Measurements from ENCODE around the gene TSPAN4. TPM values are rescaled to one million over a fixed set of nuclear protein-coding genes. Genes with fewer than 3 reads are reported as not detected.

TSPAN4 gene
- total RNA-seq, 4 donors from 2014 or later, result 14.4 to 34.8 (median 21.5) TPM

DNA sequence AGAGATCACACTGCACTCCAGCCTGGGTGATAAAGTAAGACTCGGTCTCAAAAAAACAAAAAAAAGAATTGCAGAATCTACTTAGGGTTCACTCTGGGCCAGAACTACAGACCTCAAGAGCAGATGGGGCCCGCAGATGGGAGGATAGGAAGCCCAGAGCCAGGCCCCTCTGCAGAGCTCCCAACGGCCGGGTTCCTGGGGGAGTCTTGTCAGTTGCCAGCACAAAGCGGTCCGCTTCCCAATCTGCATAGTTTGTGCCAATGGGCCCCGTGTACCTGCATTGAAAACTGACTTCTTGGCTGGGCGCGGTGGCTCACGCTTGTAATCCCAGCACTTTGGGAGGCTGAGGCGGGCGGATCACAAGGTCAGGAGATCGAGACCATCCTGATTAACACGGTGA, 69.6 kb downstream of the TSPAN4 start:
- ATAC-seq (no peak), DNase-seq (no peak)
- in situ Hi-C loops (cut with MboI; ENCODE audit: low sequenced_read_pairs in 4 of 4) (no loop called here), intact Hi-C loops (cut with DNase I; ENCODE audit: low total_unique reads) (loop anchor here (5.0 kb wide), 1 partner anchor 70 kb away; the partner anchor contains the start of genes POLR2L and TSPAN4)
- Histone ChIP-seq H3K4me3 (no peak overlapping the region), H3K27ac (peak overlapping the region in 1 of 4 donors; percentile 81), H3K36me3 (no peaks in the 10 kb centered on the region), H3K27me3 (no peaks in the 10 kb centered on the region), H3K4me1 (peaks cover 11 to 14% of the 10 kb centered on the region in 2 donors), H3K9me3 (no peaks in the 10 kb centered on the region)
- no peak for TF ChIP-seq POLR2A (IDR thresholded peaks at IDR 0.05)
- TF ChIP-seq, protein P1, sequence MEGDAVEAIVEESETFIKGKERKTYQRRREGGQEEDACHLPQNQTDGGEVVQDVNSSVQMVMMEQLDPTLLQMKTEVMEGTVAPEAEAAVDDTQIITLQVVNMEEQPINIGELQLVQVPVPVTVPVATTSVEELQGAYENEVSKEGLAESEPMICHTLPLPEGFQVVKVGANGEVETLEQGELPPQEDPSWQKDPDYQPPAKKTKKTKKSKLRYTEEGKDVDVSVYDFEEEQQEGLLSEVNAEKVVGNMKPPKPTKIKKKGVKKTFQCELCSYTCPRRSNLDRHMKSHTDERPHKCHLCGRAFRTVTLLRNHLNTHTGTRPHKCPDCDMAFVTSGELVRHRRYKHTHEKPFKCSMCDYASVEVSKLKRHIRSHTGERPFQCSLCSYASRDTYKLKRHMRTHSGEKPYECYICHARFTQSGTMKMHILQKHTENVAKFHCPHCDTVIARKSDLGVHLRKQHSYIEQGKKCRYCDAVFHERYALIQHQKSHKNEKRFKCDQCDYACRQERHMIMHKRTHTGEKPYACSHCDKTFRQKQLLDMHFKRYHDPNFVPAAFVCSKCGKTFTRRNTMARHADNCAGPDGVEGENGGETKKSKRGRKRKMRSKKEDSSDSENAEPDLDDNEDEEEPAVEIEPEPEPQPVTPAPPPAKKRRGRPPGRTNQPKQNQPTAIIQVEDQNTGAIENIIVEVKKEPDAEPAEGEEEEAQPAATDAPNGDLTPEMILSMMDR (IDR thresholded peaks at IDR 0.05 in 4 of 5, conservative IDR thresholded peaks at IDR 0.05 in 1 of 5), result no peak

DNA sequence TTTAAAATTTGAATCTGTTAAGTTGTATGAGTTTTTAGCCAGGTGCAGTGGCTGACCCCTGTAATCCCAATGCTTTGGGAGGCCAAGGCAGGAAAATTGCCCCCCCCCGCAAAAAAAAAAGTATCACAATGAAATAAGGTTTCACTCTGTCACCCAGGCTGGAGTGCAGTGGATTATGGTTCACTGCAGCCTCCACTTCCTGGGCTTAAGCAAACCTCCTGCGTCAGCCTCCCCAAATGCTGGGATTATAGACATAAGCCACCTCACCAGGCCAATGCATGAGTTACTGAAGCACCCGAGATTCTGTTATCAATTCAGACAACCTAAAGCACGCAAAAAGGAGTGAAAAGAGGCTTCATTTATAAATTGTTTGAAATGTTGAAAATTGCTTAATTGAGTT, 70.4 kb downstream of the TSPAN4 start:
- in situ Hi-C loops (cut with MboI; ENCODE audit: low sequenced_read_pairs in 4 of 4), result no loop called here
- peaks cover 11 to 14% of the 10 kb centered on the region in 2 donors for H3K4me1 ChIP-seq
- H3K27ac ChIP-seq, result no peak overlapping the region
- intact Hi-C loops (cut with DNase I; ENCODE audit: low total_unique reads), result loop anchor here (5.0 kb wide), 1 partner anchor 71 kb away; the partner anchor contains the start of genes POLR2L and TSPAN4
- H3K27me3 ChIP-seq, result no peaks in the 10 kb centered on the region
- DNase-seq (no peak), ATAC-seq (no peak)
- TF ChIP-seq POLR2A (IDR thresholded peaks at IDR 0.05), result no peak
- TF ChIP-seq, protein P1 (IDR thresholded peaks at IDR 0.05 in 4 of 5, conservative IDR thresholded peaks at IDR 0.05 in 1 of 5), result no peak
- no peaks in the 10 kb centered on the region for H3K9me3 ChIP-seq
- H3K4me3 ChIP-seq, result no peak overlapping the region
- H3K36me3 ChIP-seq, result no peaks in the 10 kb centered on the region

DNA sequence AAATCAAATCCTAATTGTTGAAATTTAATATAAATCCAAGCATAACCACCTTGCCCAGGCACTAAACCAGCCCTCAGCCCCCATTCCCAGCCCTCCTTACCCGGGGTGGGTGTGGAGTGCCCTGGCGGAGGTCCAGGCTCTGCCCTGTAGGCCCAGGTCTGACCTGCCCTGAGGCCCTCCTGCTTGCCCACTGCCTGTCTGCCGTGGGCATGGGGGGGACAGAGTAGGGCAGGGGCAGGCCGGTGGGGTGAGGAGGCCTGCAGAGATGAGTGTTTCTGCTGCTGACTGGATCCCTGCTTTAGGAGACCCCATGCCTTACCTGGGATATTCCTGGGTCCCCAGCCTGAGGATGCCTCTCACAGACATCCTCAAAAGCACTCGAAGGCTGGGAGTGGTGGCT, 71.6 kb downstream of the TSPAN4 start:
- H3K4me3 ChIP-seq, result no peak overlapping the region
- TF ChIP-seq POLR2A (IDR thresholded peaks at IDR 0.05), result no peak
- TF ChIP-seq, protein P1 (IDR thresholded peaks at IDR 0.05 in 4 of 5, conservative IDR thresholded peaks at IDR 0.05 in 1 of 5), result no peak
- peaks cover 11 to 14% of the 10 kb centered on the region in 2 donors for H3K4me1 ChIP-seq
- DNase-seq, result no peak
- no peaks in the 10 kb centered on the region for H3K9me3 ChIP-seq
- in situ Hi-C loops (cut with MboI; ENCODE audit: low sequenced_read_pairs in 4 of 4) (no loop called here), intact Hi-C loops (cut with DNase I; ENCODE audit: low total_unique reads) (loop anchor here (5.0 kb wide), 1 partner anchor 72 kb away; the partner anchor contains the start of genes POLR2L and TSPAN4)
- H3K36me3 ChIP-seq, result no peaks in the 10 kb centered on the region
- no peak overlapping the region for H3K27ac ChIP-seq
- ATAC-seq, result no peak
- H3K27me3 ChIP-seq, result no peaks in the 10 kb centered on the region

DNA sequence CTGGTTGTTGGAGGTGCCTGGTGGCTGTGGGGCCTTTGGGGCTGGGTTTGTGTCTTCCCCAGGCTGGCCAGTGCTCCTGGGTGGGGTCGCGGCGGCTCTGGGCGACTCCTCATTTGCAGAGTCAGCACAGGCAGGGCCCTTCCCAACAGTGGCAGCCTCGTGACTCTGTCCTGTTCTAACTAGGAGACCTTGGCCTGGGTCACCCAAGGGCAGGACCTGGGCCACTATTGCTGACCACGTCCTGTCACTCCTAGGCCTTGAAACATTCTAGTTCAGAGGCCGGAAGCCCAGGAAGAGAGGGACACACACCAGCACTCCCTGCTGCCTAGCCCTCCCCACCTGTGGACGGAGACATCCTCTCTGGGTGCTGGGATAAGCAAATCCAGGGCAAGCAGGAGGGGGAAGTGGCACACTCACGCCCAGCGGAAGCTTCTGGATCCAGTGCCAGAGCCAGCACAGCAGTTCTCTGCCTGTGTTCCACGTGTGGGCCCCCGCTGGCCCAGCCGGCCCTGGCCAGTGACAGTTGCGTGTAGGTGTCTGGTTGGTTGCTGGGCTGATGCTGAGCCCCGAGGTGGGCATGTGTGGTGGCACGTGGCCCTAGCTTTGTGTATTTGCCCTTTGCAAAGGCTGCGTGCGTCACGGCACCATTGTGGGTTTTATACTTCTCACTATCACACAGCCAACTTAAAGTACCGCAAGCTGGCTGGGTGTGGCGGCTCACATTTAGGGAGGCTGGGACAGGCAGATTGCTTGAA, 72.3 kb downstream of the TSPAN4 start:
- no peak for ATAC-seq
- Histone ChIP-seq H3K36me3 (no peaks in the 10 kb centered on the region), H3K27me3 (no peaks in the 10 kb centered on the region), H3K27ac (no peak overlapping the region), H3K4me1 (peaks cover 5 to 6% of the 10 kb centered on the region in 2 donors), H3K9me3 (no peaks in the 10 kb centered on the region), H3K4me3 (no peak overlapping the region)
- no peak for TF ChIP-seq POLR2A (IDR thresholded peaks at IDR 0.05)
- TF ChIP-seq, protein P1 (IDR thresholded peaks at IDR 0.05 in 4 of 5, conservative IDR thresholded peaks at IDR 0.05 in 1 of 5), result no peak
- in situ Hi-C loops (cut with MboI; ENCODE audit: low sequenced_read_pairs in 4 of 4) (no loop called here), intact Hi-C loops (cut with DNase I; ENCODE audit: low total_unique reads) (loop anchor here (5.0 kb wide), 1 partner anchor 73 kb away; the partner anchor contains the start of genes POLR2L and TSPAN4)
- DNase-seq, result peak; percentile 45 to 58

Other genes with a start within 250 kb of the TSPAN4 start
- 10 to 100 TPM; 15.5 to 37.1 (median 26.3) TPM for gene IRF7, start 226.9 kb upstream of the TSPAN4 start, total RNA-seq
- gene CDHR5, start 217.9 kb upstream of the TSPAN4 start, total RNA-seq, result 1 to 10 TPM in 1 of 4 donors, under 1 TPM in 1, not detected in 2; 0.95 to 1.8 TPM
- not detected for gene SCT, start 215.7 kb upstream of the TSPAN4 start, total RNA-seq
- gene DRD4, start 205.6 kb upstream of the TSPAN4 start, total RNA-seq, result not detected
- 10 to 100 TPM; 14.8 to 42.4 (median 25.2) TPM for gene DEAF1, start 147.6 kb upstream of the TSPAN4 start, total RNA-seq
- gene TMEM80, start 147.0 kb upstream of the TSPAN4 start, total RNA-seq, result 10 to 100 TPM in 3 of 4 donors, 1 to 10 TPM in 1; 3.2 to 22.3 (median 14.3) TPM
- 1 to 10 TPM in 3 of 4 donors, under 1 TPM in 1; 0.42 to 3.3 (median 1.8) TPM for gene EPS8L2, start 136.6 kb upstream of the TSPAN4 start, total RNA-seq
- 100 to 1,000 TPM in 3 of 4 donors, 10 to 100 TPM in 1; 98.6 to 167 (median 153) TPM for gene TALDO1, start 95.4 kb upstream of the TSPAN4 start, total RNA-seq
- 10 to 100 TPM in 2 of 4 donors, 1 to 10 TPM in 2; 3.5 to 10.6 (median 9.4) TPM for gene GATD1, start 65.4 kb upstream of the TSPAN4 start, total RNA-seq
- under 1 TPM in 1 of 4 donors, not detected in 3; 0.20 TPM for gene CEND1, start 52.8 kb upstream of the TSPAN4 start, total RNA-seq
- 1 to 10 TPM in 2 of 4 donors, under 1 TPM in 1, not detected in 1; 0.80 to 1.5 (median 1.0) TPM for gene SLC25A22, start 44.6 kb upstream of the TSPAN4 start, total RNA-seq
- 10 to 100 TPM in 2 of 4 donors, 1 to 10 TPM in 2; 6.3 to 35.7 (median 10.2) TPM for gene PIDD1, start 37.6 kb upstream of the TSPAN4 start, total RNA-seq
- 100 to 1,000 TPM; 314 to 600 (median 440) TPM for gene RPLP2, start 32.9 kb upstream of the TSPAN4 start, total RNA-seq
- gene PNPLA2, start 23.9 kb upstream of the TSPAN4 start, total RNA-seq, result 10 to 100 TPM; 58.9 to 93.3 (median 91.7) TPM
- 1 to 10 TPM; 3.3 to 4.5 (median 4.0) TPM for gene CRACR2B, start 14.9 kb upstream of the TSPAN4 start, total RNA-seq
- gene CD151, start 9.9 kb upstream of the TSPAN4 start, total RNA-seq, result 100 to 1,000 TPM in 3 of 4 donors, 10 to 100 TPM in 1; 77.0 to 206 (median 169) TPM
- 10 to 100 TPM; 66.0 to 94.6 (median 81.2) TPM for gene POLR2L, start 323 bp upstream of the TSPAN4 start, total RNA-seq
- 10 to 100 TPM; 23.3 to 43.2 (median 33.1) TPM for gene CHID1, start 68.0 kb downstream of the TSPAN4 start, total RNA-seq
- gene AP2A2, start 83.0 kb downstream of the TSPAN4 start, total RNA-seq, result 10 to 100 TPM; 21.2 to 26.1 (median 25.7) TPM
- gene MUC6, start 193.9 kb downstream of the TSPAN4 start, total RNA-seq, result not detected
- under 1 TPM in 1 of 4 donors, not detected in 3; 0.90 TPM for gene MUC2, start 232.0 kb downstream of the TSPAN4 start, total RNA-seq

Measured in gastrocnemius medialis (tissue), 4 donors.